Measurements from ENCODE around the gene ENDOV. TPM values are rescaled to one million over a fixed set of nuclear protein-coding genes. Genes with fewer than 3 reads are reported as not detected.
"Not testable (repeated sequence)": the region's sequence is repeated elsewhere in the genome, so short reads cannot be mapped to it uniquely, and the experiment has no call there.

Gene ENDOV
- polyA plus RNA-seq, 1 experiment = 18.1 TPM

DNA sequence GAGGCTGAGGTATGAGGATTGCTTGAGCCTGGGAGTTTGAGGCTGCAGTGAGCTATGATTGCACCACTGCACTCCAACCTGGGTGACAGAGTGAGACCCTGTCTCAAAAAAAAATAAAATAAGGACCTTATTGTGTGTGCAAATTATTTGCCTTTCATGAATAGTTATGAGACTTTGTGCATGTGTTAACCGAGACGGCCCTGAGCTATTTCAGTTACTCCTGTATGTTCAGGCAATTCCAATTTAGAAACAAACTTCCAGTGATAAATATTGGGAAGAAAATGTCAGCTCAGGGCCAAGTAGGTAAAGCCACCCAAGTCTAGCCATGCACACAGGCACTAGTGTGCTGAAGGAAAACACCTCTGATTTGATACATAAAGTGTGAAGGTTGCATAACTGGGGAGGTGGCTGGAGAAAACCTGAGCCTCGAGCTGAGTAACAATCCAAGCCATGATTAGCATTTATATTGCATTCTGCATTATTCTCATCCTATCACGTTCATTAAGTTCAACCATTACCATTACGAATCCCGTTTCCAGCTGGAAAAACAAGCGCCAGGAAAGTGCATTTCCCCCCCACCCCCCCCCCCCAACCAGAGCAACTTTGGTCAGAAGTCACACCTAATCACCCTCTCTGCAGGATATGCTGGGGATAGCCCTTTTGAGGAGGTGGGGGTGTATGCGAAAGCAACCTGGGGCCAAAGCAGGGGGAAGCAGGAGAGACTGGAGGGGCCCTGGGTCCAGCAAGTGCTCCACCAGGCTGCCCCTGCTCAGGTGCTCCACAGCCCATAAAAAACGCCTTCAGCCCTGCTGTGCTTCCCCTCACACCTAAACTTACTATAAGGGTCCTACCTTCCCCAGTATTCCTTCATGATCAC, 18.6 kb upstream of the ENDOV start:
- ChIA-PET POLR2A (no interaction called here), CTCF (no interaction called here)
- H3K27me3 ChIP-seq (ENCODE audit: control insufficient read depth, insufficient read depth, low read length) = no peaks in the 10 kb centered on the region
- DNase-seq (ENCODE audit: low read depth, low spot score) = no peak
- no peak overlapping the region for H3K27ac ChIP-seq (ENCODE audit: low read depth, low read length)
- H3K9me3 ChIP-seq (ENCODE audit: control insufficient read depth, insufficient read depth, low read length) = no peaks in the 10 kb centered on the region
- no peak for TF ChIP-seq CTCF (IDR thresholded peaks at IDR 0.05; ENCODE audit: low read depth, low read length)
- H3K4me3 ChIP-seq (ENCODE audit: low read depth, low read length) = no peak overlapping the region

GRCh38 chr17:80397034-80397387, 18.0 kb upstream of the ENDOV start:
- no peaks in the 10 kb centered on the region for H3K9me3 ChIP-seq (ENCODE audit: control insufficient read depth, insufficient read depth, low read length)

DNA sequence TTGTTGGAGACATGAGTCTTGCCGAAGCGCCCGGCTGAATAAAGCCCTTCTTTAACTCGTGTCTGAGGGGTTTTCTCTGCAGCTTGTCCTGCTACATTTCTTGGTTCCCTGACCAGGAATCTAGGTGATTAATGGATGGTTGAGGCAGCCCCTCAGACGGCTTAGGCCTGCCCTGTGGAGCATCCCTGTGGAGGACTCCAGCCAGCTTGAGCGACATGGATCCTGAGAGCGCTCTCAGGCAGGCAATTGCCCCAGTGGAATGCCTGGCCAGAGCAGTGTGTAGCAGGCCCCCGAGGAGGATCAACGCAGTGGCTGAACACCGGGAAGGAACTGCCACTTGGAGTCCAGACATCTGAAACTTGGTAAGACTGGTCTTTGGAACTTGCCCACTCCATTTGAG, 17.3 kb upstream of the ENDOV start:
- Histone ChIP-seq H3K27me3 (ENCODE audit: control insufficient read depth, insufficient read depth, low read length) (peaks cover 2% of the 10 kb centered on the region), H3K27ac (ENCODE audit: low read depth, low read length) (no peak overlapping the region), H3K4me3 (ENCODE audit: low read depth, low read length) (no peak overlapping the region), H3K9me3 (ENCODE audit: control insufficient read depth, insufficient read depth, low read length) (no peaks in the 10 kb centered on the region)
- ChIA-PET POLR2A (no interaction called here), CTCF (no interaction called here)
- no peak for TF ChIP-seq CTCF (IDR thresholded peaks at IDR 0.05; ENCODE audit: low read depth, low read length)
- no peak for DNase-seq (ENCODE audit: low read depth, low spot score)

More at GRCh38 chr17:80397034-80397387, 18.0 kb upstream of the ENDOV start:
- Histone ChIP-seq H3K4me3 (ENCODE audit: low read depth, low read length) (no peak overlapping the region), H3K27ac (ENCODE audit: low read depth, low read length) (no peak overlapping the region), H3K27me3 (ENCODE audit: control insufficient read depth, insufficient read depth, low read length) (no peaks in the 10 kb centered on the region)
- POLR2A ChIA-PET = no interaction called here
- no peak for DNase-seq (ENCODE audit: low read depth, low spot score)
- CTCF ChIA-PET = no interaction called here
- no peak for TF ChIP-seq CTCF (IDR thresholded peaks at IDR 0.05; ENCODE audit: low read depth, low read length)

- H3K9me3 ChIP-seq (ENCODE audit: control insufficient read depth, insufficient read depth, low read length); CTCF ChIA-PET; H3K27ac ChIP-seq (ENCODE audit: low read depth, low read length); DNase-seq (ENCODE audit: low read depth, low spot score); H3K27me3 ChIP-seq (ENCODE audit: control insufficient read depth, insufficient read depth, low read length); POLR2A ChIA-PET; H3K4me3 ChIP-seq (ENCODE audit: low read depth, low read length): not testable (repeated sequence)
Measured at GRCh38 chr17:80401086-80401485, 13.9 kb upstream of the ENDOV start.

GRCh38 chr17:80402102-80402501, 12.9 kb upstream of the ENDOV start:
- H3K4me3 ChIP-seq (ENCODE audit: low read depth, low read length); DNase-seq (ENCODE audit: low read depth, low spot score); POLR2A ChIA-PET; H3K27ac ChIP-seq (ENCODE audit: low read depth, low read length); H3K9me3 ChIP-seq (ENCODE audit: control insufficient read depth, insufficient read depth, low read length); CTCF ChIA-PET: not testable (repeated sequence)
- peaks cover 13% of the 10 kb centered on the region for H3K27me3 ChIP-seq (ENCODE audit: control insufficient read depth, insufficient read depth, low read length)

DNA sequence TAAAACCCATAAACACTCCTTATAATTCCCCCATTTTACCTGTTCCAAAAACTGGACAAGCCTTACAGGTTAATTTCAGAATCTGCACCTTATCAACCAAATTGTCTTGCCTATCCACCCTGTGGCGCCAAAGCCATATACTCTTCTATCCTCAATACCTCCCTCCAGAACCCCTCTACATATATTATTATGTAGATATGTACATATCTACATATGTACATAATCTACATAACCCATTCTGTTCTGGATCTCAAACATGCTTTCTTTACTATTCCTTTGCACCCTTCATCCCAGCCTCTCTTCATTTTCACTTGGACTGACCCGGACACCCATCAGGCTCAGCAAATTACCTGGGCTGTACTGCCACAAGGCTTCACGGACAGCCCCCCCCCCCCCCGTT, 12.0 kb upstream of the ENDOV start:
- no peak for TF ChIP-seq CTCF (IDR thresholded peaks at IDR 0.05; ENCODE audit: low read depth, low read length)
- Histone ChIP-seq H3K4me3 (ENCODE audit: low read depth, low read length) (no peak overlapping the region), H3K27me3 (ENCODE audit: control insufficient read depth, insufficient read depth, low read length) (peaks cover 13% of the 10 kb centered on the region), H3K27ac (ENCODE audit: low read depth, low read length) (no peak overlapping the region), H3K9me3 (ENCODE audit: control insufficient read depth, insufficient read depth, low read length) (no peaks in the 10 kb centered on the region)
- CTCF ChIA-PET = no interaction called here
- POLR2A ChIA-PET = no interaction called here
- DNase-seq (ENCODE audit: low read depth, low spot score) = no peak

All from AG04450 (cell line).